ENCODE data around the gene ACSS1. TPM values are rescaled to one million over a fixed set of nuclear protein-coding genes. Genes with fewer than 3 reads are reported as not detected.
A peak's percentile ranks its signal among the peaks of the same experiment; 100 is the strongest.

The ACSS1 gene
- total and polyA plus RNA-seq, 2 of the 8 experiments (the other 6 are each of a cell fraction or from before 2014, with no cell fraction given): 2.6 to 3.4 TPM

DNA sequence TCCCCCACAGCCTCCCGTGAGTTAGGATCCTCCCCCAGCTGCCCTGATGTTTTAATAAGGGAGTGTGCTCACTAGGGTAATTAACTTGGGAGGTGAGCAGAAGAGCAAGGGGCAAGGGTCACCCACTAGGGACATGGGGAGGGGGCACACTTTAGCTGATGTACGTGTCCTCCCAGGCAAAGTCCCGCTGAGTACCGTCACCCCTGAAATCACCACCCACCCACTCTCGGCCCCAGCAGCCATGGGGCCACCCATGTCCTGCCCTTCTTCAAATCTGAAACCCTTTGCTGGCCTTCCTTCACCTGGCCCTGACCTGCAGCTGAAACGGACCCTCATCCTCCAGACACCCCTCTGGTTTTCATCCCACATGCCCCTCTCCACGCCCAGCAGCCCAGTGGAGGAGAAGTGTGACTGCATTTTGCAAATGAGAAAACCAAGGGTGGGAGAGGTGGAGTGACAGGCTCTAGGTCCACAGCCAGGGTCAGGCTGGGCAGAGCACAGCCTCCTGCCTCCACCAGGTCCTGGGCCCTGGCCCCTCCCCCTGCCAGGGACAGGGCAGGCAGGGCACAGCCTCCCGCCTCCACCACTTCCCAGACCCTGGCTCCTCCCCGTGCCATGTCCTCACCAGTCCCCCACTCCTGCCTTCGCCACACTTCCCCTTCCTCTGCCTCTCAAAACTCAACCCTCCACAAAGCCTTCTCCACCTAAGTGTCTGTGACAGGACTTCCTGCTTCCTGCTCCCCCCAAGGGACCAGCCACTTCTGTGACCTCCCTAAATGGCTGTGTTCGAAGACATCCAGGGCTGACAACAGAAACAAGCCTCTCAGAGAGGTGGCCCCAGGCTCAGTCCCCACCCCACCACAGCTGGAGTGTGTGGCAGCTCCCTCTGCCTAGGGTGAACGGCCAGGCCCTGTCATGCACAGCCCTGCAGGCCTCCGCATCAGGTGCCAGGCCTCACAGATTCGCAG is 15.1 kb downstream of the ACSS1 start:
- H2BK20ac ChIP-seq (ENCODE audit: low read length): no peak overlapping the region
- H3K23ac ChIP-seq (ENCODE audit: insufficient read length): no peak overlapping the region
- peak overlapping the region; percentile 14 for H4K8ac ChIP-seq (ENCODE audit: extremely low read depth, insufficient read depth, low read length)
- no peak overlapping the region for H3K4ac ChIP-seq (replicated peaks; ENCODE audit: insufficient read length, low read depth, low read length)
- H3K9me3 ChIP-seq (ENCODE audit: insufficient read depth in 2 of 2, low read depth in 1 of 2, low read length in 1 of 2): no peaks in the 10 kb centered on the region
- no peaks in the 10 kb centered on the region; a peak in 1 of 7 replicates for H3K4me1 ChIP-seq (replicated peaks in 1 of 4; ENCODE audit: control insufficient read depth in 3 of 4, insufficient read depth in 4 of 4, low read length in 3 of 4)
- no peaks in the 10 kb centered on the region for H3K23me2 ChIP-seq (ENCODE audit: low read depth, low read length)
- H3K18ac ChIP-seq (ENCODE audit: extremely low read depth, low read length): no peak overlapping the region
- no peak overlapping the region for H3K4me2 ChIP-seq (ENCODE audit: insufficient read depth in 1 of 2, low read depth in 2 of 2, low read length in 2 of 2)
- H3K79me2 ChIP-seq (ENCODE audit: control insufficient read depth in 1 of 2, insufficient read depth in 2 of 2, low read length in 2 of 2): no peaks in the 10 kb centered on the region
- H3K27me3 ChIP-seq (replicated peaks in 1 of 4; ENCODE audit: control insufficient read depth in 3 of 4, extremely low read depth in 1 of 4, insufficient read depth in 3 of 4, low read length in 3 of 4): no peaks in the 10 kb centered on the region; a peak in 1 of 7 replicates
- no peaks in the 10 kb centered on the region for H4K20me1 ChIP-seq (replicated peaks in 1 of 2; ENCODE audit: control insufficient read depth in 1 of 2, insufficient read depth in 2 of 2, low read length in 2 of 2)
- no peak overlapping the region for H2BK12ac ChIP-seq (ENCODE audit: low read depth, low read length)
- no peak overlapping the region for H2BK120ac ChIP-seq (replicated peaks; ENCODE audit: low read depth, low read length)
- no peak for TF ChIP-seq SP1 (IDR thresholded peaks at IDR 0.05; ENCODE audit: low read depth, low read length)
- 88% methylated on average over 14 of the region's 14 CpGs; no CpG with 5 or more reads in 1 of the 2 experiments for WGBS, 2 experiments (ENCODE audit: extremely low coverage in 1 of 2, insufficient coverage in 1 of 2, insufficient read length in 1 of 2, insufficient replicate concordance in 2 of 2, low coverage in 1 of 2, low lambda C conversion rate in 2 of 2, missing lambda C conversion rate in 1 of 2)
- no peak overlapping the region for H2AFZ ChIP-seq (ENCODE audit: low read length)
- H3K27ac ChIP-seq (ENCODE audit: low read depth, low read length): no peak overlapping the region
- no peaks in the 10 kb centered on the region for H3K36me3 ChIP-seq (ENCODE audit: control insufficient read depth in 2 of 4, insufficient read depth in 4 of 4, low read length in 3 of 4)
- DNase-seq (ENCODE audit: low read depth in 1 of 2, low spot score in 2 of 2): no peak
- H3K9ac ChIP-seq (replicated peaks in 1 of 4; ENCODE audit: extremely low read depth in 1 of 4, low read depth in 3 of 4, low read length in 3 of 4): no peak overlapping the region
- ChIA-PET CTCF (ENCODE audit: partially characterized antibody) (interaction anchor here (0.7 kb wide), 1 partner anchor 1058 kb away, joined by 3 read pairs; no protein-coding TSS in a partner anchor), POLR2A (ENCODE audit: partially characterized antibody) (no interaction called here)
- H3K14ac ChIP-seq (ENCODE audit: insufficient read length): no peak overlapping the region
- no peak overlapping the region for H3K4me3 ChIP-seq (ENCODE audit: extremely low read depth in 1 of 4, insufficient read depth in 2 of 4, low read depth in 3 of 4, low read length in 4 of 4)
- H2AK5ac ChIP-seq (ENCODE audit: low read depth, low read length): no peak overlapping the region
- no peak overlapping the region for H2BK15ac ChIP-seq (ENCODE audit: low read length)
- no peak overlapping the region; the same call in 1 of the 2 replicates for H2BK5ac ChIP-seq (ENCODE audit: low read depth, low read length)
- no peaks in the 10 kb centered on the region for H3K79me1 ChIP-seq (ENCODE audit: low read depth, low read length)
- H4K91ac ChIP-seq (replicated peaks; ENCODE audit: insufficient read length, low read length): no peak overlapping the region
- no peak for FAIRE-seq
- H3K56ac ChIP-seq (replicated peaks; ENCODE audit: insufficient read length, low read depth, low read length): no peak overlapping the region
- no peak overlapping the region for H4K5ac ChIP-seq (ENCODE audit: insufficient read length, low read depth, low read length)
